Natural killer cell treated with Interleukin-12 subunit alpha and Interleukin-12 subunit beta and Interleukin-15 and Interleukin-18, amount 100 ng/mL, for 72 hours (primary cell): Measurements from ENCODE around the gene HLA-DQA1. TPM values are rescaled to one million over a fixed set of nuclear protein-coding genes. Genes with fewer than 3 reads are reported as not detected.
A peak's percentile ranks its signal among the peaks of the same experiment; 100 is the strongest.

Source experiments
- ATAC-seq, 2 donors: fragments of 150-1000 bp; cut with Tn5 transposase in 1 of 2; sonication (Bioruptor Pico), chemical (Tn5 transposase) in 1 of 2; 2 replicates each; pipeline ENCODE4 v1.10.0; 2021
- DNase-seq: peaks from one replicate; pipeline ENCODE4 v3.0.0; 2022; ENCODE audit warnings: low spot score
- H3K27ac Mint-ChIP-seq, 2 donors: 1 replicate in 1 of 2; 2 replicates in 1 of 2; pipeline ENCODE4 v1.8.0; 2022; ENCODE audit warnings: mixed read lengths in 2 of 2, mild to moderate bottlenecking in 1 of 2, moderate library complexity in 1 of 2
- H3K27me3 Mint-ChIP-seq, 2 donors: 1 replicate in 1 of 2; 2 replicates in 1 of 2; pipeline ENCODE4 v1.8.0; 2022; ENCODE audit warnings: mixed read lengths in 2 of 2
- H3K36me3 Mint-ChIP-seq: one replicate; pipeline ENCODE4 v1.8.0; 2022; ENCODE audit warnings: mixed read lengths
- H3K4me1 Mint-ChIP-seq, 2 donors: 1 replicate in 1 of 2; 2 replicates in 1 of 2; pipeline ENCODE4 v1.8.0; 2022; ENCODE audit warnings: low read depth in 2 of 2, mixed read lengths in 2 of 2, mild to moderate bottlenecking in 1 of 2
- H3K4me3 Mint-ChIP-seq: one replicate; pipeline ENCODE4 v1.8.0; 2022; ENCODE audit warnings: mixed read lengths
- H3K9me3 Mint-ChIP-seq: 2 replicates; pipeline ENCODE4 v1.8.0; 2022; ENCODE audit warnings: mixed read lengths
- total RNA-seq, 2 donors: library from RNA; stranded (reverse); gene quantifications; one replicate each; pipeline ENCODE4 v1.2.3, GENCODE V29; 2022

The HLA-DQA1 gene
- total RNA-seq, 2 donors from 2014 or later, result 7.8 to 92.0 TPM

GRCh38 chr6:32609731-32610640, 27.2 kb upstream of the HLA-DQA1 start:
- Mint-ChIP-seq H3K27ac (no peak overlapping the region), H3K9me3 (no peaks in the 10 kb centered on the region), H3K4me1 (peaks cover 8 to 23% of the 10 kb centered on the region in 2 donors), H3K36me3 (peaks cover 4% of the 10 kb centered on the region), H3K27me3 (peaks cover 0 to 4% of the 10 kb centered on the region in 2 donors), H3K4me3 (no peak overlapping the region)
- ATAC-seq (peak; percentile 99 to 100), DNase-seq (peak; percentile 60)

DNA sequence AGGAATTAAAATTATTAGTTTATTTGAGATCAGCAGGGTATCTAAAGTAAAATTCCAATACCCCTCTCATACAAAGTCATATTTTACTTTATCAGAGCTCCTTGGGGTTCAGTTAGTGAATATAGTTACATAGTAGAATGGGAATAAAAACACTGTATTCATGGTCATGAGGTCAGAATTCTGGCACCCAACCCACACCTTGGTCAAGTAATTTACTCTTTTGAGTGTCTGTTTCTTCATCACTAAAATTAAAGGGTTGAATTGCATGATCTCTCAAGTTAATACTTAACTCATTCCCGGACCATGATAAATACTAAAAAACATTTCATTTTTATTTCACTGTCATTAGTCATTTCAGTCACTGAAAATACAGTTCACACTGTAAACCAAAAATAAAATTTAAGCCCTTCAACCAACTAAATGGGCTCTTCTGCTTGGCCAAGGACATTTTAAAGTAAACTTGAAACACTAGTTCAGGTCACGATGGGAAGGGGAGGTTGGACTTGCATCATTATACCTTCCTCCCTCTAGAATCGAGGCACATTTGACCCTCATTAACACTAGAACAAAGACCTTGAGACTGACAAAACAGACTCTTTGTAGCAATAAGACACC, 26.4 kb upstream of the HLA-DQA1 start:
- Mint-ChIP-seq H3K4me1 (peaks cover 11 to 28% of the 10 kb centered on the region in 2 donors), H3K9me3 (no peaks in the 10 kb centered on the region), H3K27me3 (peaks cover 0 to 4% of the 10 kb centered on the region in 2 donors), H3K27ac (no peak overlapping the region), H3K36me3 (peaks cover 4% of the 10 kb centered on the region), H3K4me3 (peak overlapping the region; percentile 55)
- DNase-seq (no peak), ATAC-seq (no peak)

- no peak for ATAC-seq
- H3K4me3 Mint-ChIP-seq, result no peak overlapping the region
- no peaks in the 10 kb centered on the region for H3K9me3 Mint-ChIP-seq
- H3K27me3 Mint-ChIP-seq, result no peaks in the 10 kb centered on the region
- H3K36me3 Mint-ChIP-seq, result peaks cover 10% of the 10 kb centered on the region
- no peak overlapping the region for H3K27ac Mint-ChIP-seq
- peaks cover 17 to 30% of the 10 kb centered on the region in 2 donors for H3K4me1 Mint-ChIP-seq
- no peak for DNase-seq
Observed at GRCh38 chr6:32613475-32613874, 23.7 kb upstream of the HLA-DQA1 start.

- H3K36me3 Mint-ChIP-seq, result peaks cover 10% of the 10 kb centered on the region
- no peak overlapping the region for H3K27ac Mint-ChIP-seq
- ATAC-seq, result no peak
- H3K4me1 Mint-ChIP-seq, result peaks cover 17 to 29% of the 10 kb centered on the region in 2 donors
- no peak overlapping the region for H3K4me3 Mint-ChIP-seq
- H3K27me3 Mint-ChIP-seq, result no peaks in the 10 kb centered on the region
- no peaks in the 10 kb centered on the region for H3K9me3 Mint-ChIP-seq
- DNase-seq, result no peak
Observed at GRCh38 chr6:32614366-32615081, 22.7 kb upstream of the HLA-DQA1 start.

DNA sequence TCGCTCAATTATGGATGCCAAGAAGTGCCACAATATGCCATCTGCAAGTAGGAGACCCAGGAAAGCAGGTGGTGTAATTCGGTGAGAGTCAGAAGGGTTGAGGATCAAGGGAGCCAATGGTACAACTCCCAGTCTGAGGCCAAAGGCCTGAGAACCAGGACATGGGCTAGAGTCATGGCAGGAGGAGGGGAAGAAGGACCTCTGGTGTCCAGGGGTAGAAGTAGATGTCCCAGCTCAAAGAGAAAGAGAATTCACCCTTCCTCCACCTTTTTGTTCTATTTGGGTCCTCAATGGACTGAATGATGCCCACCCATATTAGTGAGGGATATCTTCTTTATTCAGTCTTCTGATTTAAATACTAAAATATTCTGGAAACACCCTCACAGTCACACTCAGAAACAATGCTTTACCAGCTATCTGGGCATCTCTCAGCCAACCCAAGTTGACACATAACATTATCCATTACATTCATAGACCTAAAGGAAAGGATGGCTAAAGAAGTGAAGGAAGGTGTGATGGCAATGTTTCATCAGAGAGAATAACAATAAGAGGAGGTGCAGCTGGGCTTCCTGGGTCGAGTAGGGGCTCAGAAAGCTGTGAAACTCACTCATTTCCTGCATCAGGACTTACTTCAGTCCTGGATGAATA, 21.2 kb upstream of the HLA-DQA1 start:
- Mint-ChIP-seq H3K9me3 (peaks cover 1% of the 10 kb centered on the region), H3K27ac (peak overlapping the region; percentile 44 to 71), H3K4me1 (peaks cover 19 to 29% of the 10 kb centered on the region in 2 donors), H3K36me3 (peaks cover 10% of the 10 kb centered on the region), H3K4me3 (no peak overlapping the region), H3K27me3 (no peaks in the 10 kb centered on the region)
- peak in 1 of 2 donors; percentile 84 for ATAC-seq
- DNase-seq, result no peak

DNA sequence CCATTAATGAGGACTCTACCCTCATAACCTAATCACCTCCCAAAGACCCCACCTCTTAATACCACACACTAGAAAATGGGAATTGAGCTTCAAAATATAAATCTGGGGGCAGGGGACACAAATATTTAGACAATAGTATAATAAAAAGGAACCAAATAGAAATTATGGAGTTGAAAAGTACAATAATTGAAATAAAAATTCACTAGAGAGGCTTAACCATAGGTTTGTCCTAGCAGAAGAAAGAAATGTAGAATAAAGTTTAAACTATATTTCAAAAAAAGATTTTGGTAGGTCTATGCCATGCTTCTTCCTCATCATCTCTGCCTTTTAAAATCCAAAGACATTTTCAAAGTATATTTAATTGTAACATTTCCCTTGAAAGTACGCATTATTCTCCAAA, 19.5 kb upstream of the HLA-DQA1 start:
- no peak for DNase-seq
- H3K4me3 Mint-ChIP-seq, result no peak overlapping the region
- H3K27me3 Mint-ChIP-seq, result no peaks in the 10 kb centered on the region
- H3K4me1 Mint-ChIP-seq, result peaks cover 34 to 40% of the 10 kb centered on the region in 2 donors
- peaks cover 5% of the 10 kb centered on the region for H3K9me3 Mint-ChIP-seq
- no peak for ATAC-seq
- peaks cover 7% of the 10 kb centered on the region for H3K36me3 Mint-ChIP-seq
- H3K27ac Mint-ChIP-seq, result no peak overlapping the region

GRCh38 chr6:32621372-32621771, 15.8 kb upstream of the HLA-DQA1 start:
- Mint-ChIP-seq H3K27ac (peak overlapping the region; percentile 95), H3K36me3 (peaks cover 11% of the 10 kb centered on the region), H3K4me3 (peak overlapping the region; percentile 43), H3K9me3 (peaks cover 5% of the 10 kb centered on the region), H3K27me3 (no peaks in the 10 kb centered on the region), H3K4me1 (peaks cover 41 to 51% of the 10 kb centered on the region in 2 donors)
- DNase-seq (no peak), ATAC-seq (no peak)

DNA sequence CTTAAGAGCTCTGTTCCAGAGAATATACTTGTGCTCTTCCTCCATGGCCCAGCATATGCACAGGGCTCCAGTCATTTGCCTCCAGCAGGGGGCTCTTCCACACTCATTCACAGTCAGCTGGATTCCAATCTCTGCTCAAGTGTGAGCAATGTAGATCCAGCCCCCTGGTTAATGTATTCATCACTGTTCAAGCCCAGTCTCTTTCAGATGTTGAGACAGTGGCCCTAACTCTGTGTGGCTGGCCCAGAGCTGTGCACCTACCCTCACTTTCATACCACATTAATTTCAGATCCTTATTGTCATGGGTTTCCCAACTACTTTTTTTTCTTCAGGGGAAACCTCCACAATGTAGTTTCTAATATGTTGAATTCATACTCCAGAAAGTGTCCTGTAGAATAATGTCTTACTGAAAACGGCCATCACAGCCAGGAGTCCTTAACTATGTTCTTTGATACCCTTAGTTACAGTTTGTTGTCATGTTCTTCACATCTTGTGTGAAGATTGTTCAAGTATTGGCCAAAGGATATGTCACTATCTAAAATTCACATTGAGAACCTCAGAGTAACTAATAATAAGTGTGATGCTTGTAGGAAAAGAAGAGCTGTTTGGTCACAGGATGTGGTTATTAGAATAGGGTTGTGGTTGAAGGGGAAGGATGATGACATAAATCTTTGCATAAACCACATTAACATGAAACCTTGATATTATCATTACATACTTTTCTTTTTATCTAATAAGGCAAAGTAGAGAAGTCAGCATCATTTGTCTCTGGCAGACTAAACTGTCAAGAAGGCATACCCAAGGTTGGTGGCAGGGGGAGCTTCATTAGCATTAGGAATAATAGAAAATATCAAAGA, 14.4 kb upstream of the HLA-DQA1 start:
- Mint-ChIP-seq H3K4me1 (peaks cover 39 to 54% of the 10 kb centered on the region in 2 donors), H3K9me3 (peaks cover 5% of the 10 kb centered on the region), H3K4me3 (peak overlapping the region; percentile 73), H3K36me3 (peaks cover 11% of the 10 kb centered on the region), H3K27ac (peak overlapping the region; percentile 95), H3K27me3 (no peaks in the 10 kb centered on the region)
- DNase-seq, result peak; percentile 71
- ATAC-seq, result peak; percentile 88 to 90

DNA sequence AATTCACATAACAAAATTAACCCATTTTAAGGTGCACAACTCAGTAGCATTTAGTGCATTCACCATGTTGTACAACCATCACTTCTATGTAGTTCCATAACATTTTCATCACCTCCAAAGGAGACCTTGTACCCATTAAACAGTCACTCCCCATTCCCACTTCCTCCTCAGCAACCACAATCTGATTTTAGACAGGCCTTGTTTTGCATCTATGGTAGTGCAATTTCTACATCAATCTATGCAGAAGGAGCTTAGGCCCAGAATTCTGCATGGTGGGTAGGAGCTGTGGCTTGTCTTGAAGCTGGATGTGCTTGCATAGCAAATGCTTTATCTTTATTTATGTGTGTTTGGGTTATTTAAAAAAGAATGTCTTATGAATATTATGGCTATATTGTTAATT, 13.5 kb upstream of the HLA-DQA1 start:
- Mint-ChIP-seq H3K27me3 (no peaks in the 10 kb centered on the region), H3K9me3 (peaks cover 5% of the 10 kb centered on the region), H3K27ac (peak overlapping the region; percentile 95), H3K36me3 (peaks cover 4% of the 10 kb centered on the region), H3K4me3 (peak overlapping the region; percentile 47), H3K4me1 (peaks cover 42 to 58% of the 10 kb centered on the region in 2 donors)
- DNase-seq, result no peak
- ATAC-seq, result no peak

- Mint-ChIP-seq H3K27me3 (no peaks in the 10 kb centered on the region), H3K27ac (peak overlapping the region; percentile 95), H3K4me1 (peaks cover 42 to 58% of the 10 kb centered on the region in 2 donors), H3K9me3 (peaks cover 5% of the 10 kb centered on the region), H3K36me3 (peaks cover 4% of the 10 kb centered on the region), H3K4me3 (peak overlapping the region; percentile 47)
- ATAC-seq (no peak), DNase-seq (no peak)
Observed at GRCh38 chr6:32624565-32624964, 12.6 kb upstream of the HLA-DQA1 start.

- Mint-ChIP-seq H3K9me3 (peaks cover 5% of the 10 kb centered on the region), H3K4me1 (peaks cover 42 to 58% of the 10 kb centered on the region in 2 donors), H3K4me3 (peak overlapping the region; percentile 29), H3K27ac (peak overlapping the region; percentile 42 to 95), H3K36me3 (peaks cover 4% of the 10 kb centered on the region), H3K27me3 (no peaks in the 10 kb centered on the region)
- DNase-seq, result no peak
- no peak for ATAC-seq
Observed at GRCh38 chr6:32625137-32625536, 12.1 kb upstream of the HLA-DQA1 start.

DNA sequence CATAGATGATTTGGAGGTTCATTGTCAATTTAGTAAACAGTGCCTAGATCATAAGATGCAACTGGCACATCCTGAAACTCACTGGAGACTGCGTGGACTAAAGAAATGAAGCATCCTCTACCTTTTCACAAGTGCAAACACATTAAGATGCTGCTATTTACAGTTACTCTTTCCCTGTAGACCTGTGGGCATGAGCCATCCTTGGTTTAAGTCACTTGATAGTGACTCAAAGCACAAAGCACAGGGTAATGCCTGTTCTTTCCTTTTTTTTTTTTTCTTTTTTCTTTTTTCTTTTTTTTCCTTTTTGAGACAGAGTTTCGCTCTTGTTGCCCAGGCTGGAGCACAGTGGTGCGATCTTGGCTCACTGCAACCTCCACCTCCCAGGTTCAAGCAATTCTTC, 10.0 kb upstream of the HLA-DQA1 start:
- peak overlapping the region; percentile 74 to 78 for H3K27ac Mint-ChIP-seq
- H3K4me3 Mint-ChIP-seq, result peak overlapping the region; percentile 48
- H3K27me3 Mint-ChIP-seq, result no peaks in the 10 kb centered on the region
- DNase-seq (no peak), ATAC-seq (peak in 1 of 2 donors; percentile 54)
- H3K9me3 Mint-ChIP-seq, result no peaks in the 10 kb centered on the region
- H3K4me1 Mint-ChIP-seq, result peaks cover 30 to 43% of the 10 kb centered on the region in 2 donors
- peaks cover 4% of the 10 kb centered on the region for H3K36me3 Mint-ChIP-seq
